Psoas muscle (tissue), 8 donors: ENCODE data around the gene ITFG1. TPM values are rescaled to one million over a fixed set of nuclear protein-coding genes. Genes with fewer than 3 reads are reported as not detected.

Experiments
- ATAC-seq, 4 donors: fragments of 200-7000 bp; cut with Tn5 transposase; one replicate each; pipeline ENCODE4 v1.9.1; 2020; ENCODE audit warnings: moderate library complexity in 3 of 4, mild to moderate bottlenecking in 2 of 4
- DNase-seq, 2 donors: peaks; one replicate each; pipeline ENCODE4 v3.0.0-alpha.2; 2020
- H3K27ac ChIP-seq: fragments of 200-600 bp; one replicate; pipeline ENCODE4 v1.8.0; 2022
- H3K27me3 ChIP-seq, 3 donors: fragments of 200-600 bp in 1 of 3; one replicate each; pipeline versions ENCODE4 v1.6.1 to v1.8.0; 2013 to 2022; ENCODE audit warnings: low read length in 2 of 3, mild to moderate bottlenecking in 2 of 3, moderate library complexity in 1 of 3; ENCODE audit not compliant: insufficient read depth in 3 of 3
- H3K36me3 ChIP-seq, 2 donors: fragments of 200-600 bp in 1 of 2; one replicate each; pipeline versions ENCODE4 v1.6.1 to v1.8.0; 2013 to 2022; ENCODE audit warnings: low read depth in 1 of 2, mild to moderate bottlenecking in 1 of 2, moderate library complexity in 1 of 2; ENCODE audit not compliant: insufficient read depth in 1 of 2
- H3K4me1 ChIP-seq: fragments of 200-600 bp; one replicate; pipeline ENCODE4 v1.8.0; 2022
- H3K4me3 ChIP-seq: fragments of 200-600 bp; one replicate; pipeline ENCODE4 v1.8.0; 2022; ENCODE audit warnings: mild to moderate bottlenecking
- H3K9me3 ChIP-seq: fragments of 200-600 bp; one replicate; pipeline ENCODE4 v1.8.0; 2022
- WGBS, 3 donors: extraction: QIAGEN DNeasy Blood & Tissue Kit; methylation state at CpG; one replicate each; pipeline versions ENCODE4 v1.1.6 to v1.1.7; 2013; 5-methylcytosine and 5-hydroxymethylcytosine counted together
- intact Hi-C, 2 donors: fragments of 100-400 bp; cut with DNase I; formaldehyde crosslinking; loops; one replicate each; pipeline versions ENCODE4 v1.11.0 to v1.14.2; 2022
- polyA plus RNA-seq, 3 donors: library from polyadenylated mRNA; stranded (reverse); fragments of 200-250 nt; gene quantifications; one replicate each; pipeline ENCODE4 v1.2.3, GENCODE V29; 2013
- total RNA-seq, 4 donors: library from RNA; stranded (reverse); fragmentation: NEBNext Ultra II Directional in 2 of 4; extraction: Animal tissue kit (Norgen Biotek cat#: 25700) in 2 of 4; gene quantifications; one replicate each; pipeline versions ENCODE4 v1.2.1 to v1.2.4, GENCODE V29; 2021 to 2023
- TF ChIP-seq, protein P1 (sequence below): fragments of 200-600 bp; IDR thresholded peaks from one replicate; pipeline ENCODE4 v1.8.0; 2022; ENCODE audit warnings: antibody characterized with exemption
- donor health status: healthy with polysubstance abuse.
- donor health status: DM: no; HTN: no; CAD: no; lungs with moderate emphysema.
- donor health status: Bipolar disorder and iron deficiency.
- donor health status: healthy.
- donor health status: DM: yes; HTN: yes; CAD: no.
- donor health status: DM: no; HTN: no; CAD: no.
- donor health status: DM: no; HTN: no; CAD: no.
- donor health status: DM: yes; HTN: yes; CAD: no.

The ITFG1 gene
- total and polyA plus RNA-seq, 7 donors: 13.0 to 30.3 (median 22.6) TPM

DNA sequence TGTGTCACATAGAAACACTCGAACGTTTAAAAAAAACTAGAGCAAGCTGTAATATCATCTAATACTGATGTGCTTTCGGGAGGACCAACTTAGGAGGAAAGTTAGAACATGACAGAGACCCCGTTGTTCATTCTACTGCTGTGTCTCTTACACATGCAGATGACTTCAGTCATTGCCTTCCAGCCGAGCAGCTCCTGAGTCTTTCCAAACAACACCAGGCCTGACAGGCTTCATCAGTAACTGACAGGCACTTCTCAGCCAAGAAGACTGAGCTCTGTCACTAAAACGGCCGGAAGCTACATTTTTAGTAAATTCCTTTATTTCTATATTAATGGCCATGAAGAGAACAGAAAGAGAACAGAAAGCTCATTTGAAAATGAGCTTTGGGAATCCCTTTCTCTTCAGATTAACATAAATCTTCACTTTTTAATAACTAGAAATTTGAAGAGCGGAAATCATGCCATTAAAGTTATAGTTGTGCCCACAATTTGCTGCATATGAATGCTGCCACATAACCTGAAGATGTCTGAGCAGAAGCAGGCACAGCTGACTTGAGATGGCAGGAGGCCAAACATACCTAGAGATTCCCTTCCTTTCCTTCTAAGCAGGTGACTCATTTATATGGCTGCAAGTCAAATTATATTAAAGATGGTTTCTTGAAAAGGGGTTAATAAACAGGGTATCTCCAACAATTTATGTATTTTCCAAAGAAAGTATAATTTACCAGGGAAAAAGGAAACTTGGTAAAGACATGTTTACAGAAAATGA lies 148.9 kb downstream of the ITFG1 start:
- Histone ChIP-seq H3K9me3 (no peaks in the 10 kb centered on the region), H3K4me1 (peaks cover 46% of the 10 kb centered on the region), H3K27ac (peak overlapping the region; percentile 61), H3K36me3 (no peaks in the 10 kb centered on the region), H3K4me3 (no peak overlapping the region), H3K27me3 (no peaks in the 10 kb centered on the region)
- TF ChIP-seq, protein P1, sequence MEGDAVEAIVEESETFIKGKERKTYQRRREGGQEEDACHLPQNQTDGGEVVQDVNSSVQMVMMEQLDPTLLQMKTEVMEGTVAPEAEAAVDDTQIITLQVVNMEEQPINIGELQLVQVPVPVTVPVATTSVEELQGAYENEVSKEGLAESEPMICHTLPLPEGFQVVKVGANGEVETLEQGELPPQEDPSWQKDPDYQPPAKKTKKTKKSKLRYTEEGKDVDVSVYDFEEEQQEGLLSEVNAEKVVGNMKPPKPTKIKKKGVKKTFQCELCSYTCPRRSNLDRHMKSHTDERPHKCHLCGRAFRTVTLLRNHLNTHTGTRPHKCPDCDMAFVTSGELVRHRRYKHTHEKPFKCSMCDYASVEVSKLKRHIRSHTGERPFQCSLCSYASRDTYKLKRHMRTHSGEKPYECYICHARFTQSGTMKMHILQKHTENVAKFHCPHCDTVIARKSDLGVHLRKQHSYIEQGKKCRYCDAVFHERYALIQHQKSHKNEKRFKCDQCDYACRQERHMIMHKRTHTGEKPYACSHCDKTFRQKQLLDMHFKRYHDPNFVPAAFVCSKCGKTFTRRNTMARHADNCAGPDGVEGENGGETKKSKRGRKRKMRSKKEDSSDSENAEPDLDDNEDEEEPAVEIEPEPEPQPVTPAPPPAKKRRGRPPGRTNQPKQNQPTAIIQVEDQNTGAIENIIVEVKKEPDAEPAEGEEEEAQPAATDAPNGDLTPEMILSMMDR: no peak
- DNase-seq: no peak
- intact Hi-C loops: loop anchor here (5.0 to 10.0 kb wide), 2 partner anchors 85 to 153 kb away; partner anchors contain the start of genes ITFG1 (in 1 of the 2) and PHKB (in 1 of the 2)
- WGBS, 3 donors: 36 to 48% (median 37%) methylated on average over 8 of the region's 8 CpGs
- peak in 3 of 4 donors; percentile 52 to 74 (median 66) for ATAC-seq

DNA sequence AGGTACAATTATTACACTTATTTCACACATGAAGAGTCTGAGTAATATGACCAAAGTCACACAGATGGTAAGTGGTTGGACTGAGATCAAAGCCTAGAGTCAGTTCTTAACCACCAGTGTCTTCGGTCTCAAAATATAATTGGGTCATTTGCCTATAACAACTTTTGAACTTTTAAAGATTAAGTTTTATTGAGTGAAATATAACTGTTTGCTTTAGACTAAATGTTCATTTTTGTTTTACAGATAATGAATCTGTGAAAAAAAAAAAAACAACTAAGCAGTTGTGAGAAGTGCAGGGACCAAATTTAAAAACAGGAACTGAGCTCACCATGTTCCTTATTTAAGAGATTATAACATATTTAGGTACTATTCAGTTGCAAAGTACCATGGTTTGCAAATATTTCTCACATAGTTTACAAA lies 150.1 kb downstream of the ITFG1 start:
- intact Hi-C loops: loop anchor here (5.0 to 10.0 kb wide), 2 partner anchors 86 to 154 kb away; partner anchors contain the start of genes ITFG1 (in 1 of the 2) and PHKB (in 1 of the 2)
- Histone ChIP-seq H3K4me3 (no peak overlapping the region), H3K27me3 (no peaks in the 10 kb centered on the region), H3K4me1 (peaks cover 40% of the 10 kb centered on the region), H3K36me3 (no peaks in the 10 kb centered on the region), H3K9me3 (no peaks in the 10 kb centered on the region), H3K27ac (peak overlapping the region; percentile 61)
- ATAC-seq (no peak), DNase-seq (no peak)
- WGBS, 3 donors: 39 to 81% (median 39%) methylated on average over 1 of the region's 1 CpG
- TF ChIP-seq, protein P1: no peak

DNA sequence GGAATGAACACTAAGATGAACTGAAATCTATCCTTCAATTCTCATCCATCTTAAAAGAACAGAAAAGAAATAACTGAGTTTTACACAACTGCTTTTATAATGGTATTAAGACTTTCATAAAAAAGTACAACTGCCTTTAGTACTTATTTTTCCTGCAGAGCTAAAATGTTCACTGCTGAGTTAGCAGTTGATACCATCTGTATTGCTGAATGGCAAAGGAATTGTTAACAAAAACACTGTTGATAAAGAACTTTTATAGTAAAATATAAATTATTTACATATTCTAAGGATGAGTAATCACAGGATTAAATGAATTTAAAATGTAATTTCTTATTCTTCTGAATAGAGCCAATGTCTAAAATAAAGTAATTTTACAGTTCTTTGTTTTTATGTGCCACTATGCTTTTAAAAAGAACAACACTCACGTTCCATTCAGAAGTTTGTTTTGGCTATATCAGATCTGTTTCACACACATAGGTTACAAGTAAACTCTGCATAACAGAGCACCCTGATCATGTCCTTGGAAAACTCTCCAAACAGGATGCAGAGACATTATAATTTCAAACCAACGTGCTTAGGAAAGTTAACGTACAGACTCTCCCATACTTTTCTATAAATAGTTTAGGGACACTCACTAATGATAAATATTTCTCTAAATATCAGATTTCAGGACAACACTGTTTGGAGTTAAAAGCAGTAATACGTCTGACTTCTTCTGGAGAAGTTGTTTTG lies 151.1 kb downstream of the ITFG1 start:
- Histone ChIP-seq H3K36me3 (no peaks in the 10 kb centered on the region), H3K27me3 (no peaks in the 10 kb centered on the region), H3K4me1 (peaks cover 40% of the 10 kb centered on the region), H3K9me3 (no peaks in the 10 kb centered on the region), H3K27ac (peak overlapping the region; percentile 61), H3K4me3 (peak overlapping the region; percentile 1)
- TF ChIP-seq, protein P1: no peak
- no peak for ATAC-seq
- WGBS, 3 donors: 26 to 36% (median 31%) methylated on average over 4 of the region's 4 CpGs
- DNase-seq: no peak
- intact Hi-C loops: loop anchor here (5.0 to 10.0 kb wide), 2 partner anchors 88 to 155 kb away; partner anchors contain the start of genes ITFG1 (in 1 of the 2) and PHKB (in 1 of the 2)

DNA sequence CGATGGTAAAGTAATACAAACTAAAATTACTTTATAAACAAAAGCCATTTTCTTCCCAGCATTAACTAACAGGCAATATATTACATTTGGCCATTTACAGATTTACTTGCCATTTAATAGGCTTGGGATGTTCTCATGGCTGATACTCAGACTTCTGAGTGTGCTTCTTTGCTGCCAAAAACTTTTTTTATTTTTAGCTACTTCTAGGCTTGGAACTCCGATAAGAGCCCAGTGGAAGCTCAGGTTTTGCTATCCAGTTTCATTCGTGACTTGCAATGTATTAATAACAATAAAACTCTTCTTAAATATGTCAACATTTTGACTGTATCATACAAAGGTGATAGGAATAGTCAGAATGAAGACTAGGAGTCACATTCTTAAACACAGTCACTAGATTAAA lies 152.3 kb downstream of the ITFG1 start:
- H3K36me3 ChIP-seq: no peaks in the 10 kb centered on the region
- H3K27me3 ChIP-seq: no peaks in the 10 kb centered on the region
- peaks cover 43% of the 10 kb centered on the region for H3K4me1 ChIP-seq
- H3K4me3 ChIP-seq: no peak overlapping the region
- DNase-seq (no peak), ATAC-seq (peak in 3 of 4 donors; percentile 56 to 86 (median 75))
- intact Hi-C loops: no loop called here
- WGBS, 3 donors: 20 to 51% (median 26%) methylated on average over 3 of the region's 3 CpGs
- peak overlapping the region; percentile 61 for H3K27ac ChIP-seq
- TF ChIP-seq, protein P1: no peak
- H3K9me3 ChIP-seq: no peaks in the 10 kb centered on the region
